Measurements from ENCODE around the gene RGS6.

DNA sequence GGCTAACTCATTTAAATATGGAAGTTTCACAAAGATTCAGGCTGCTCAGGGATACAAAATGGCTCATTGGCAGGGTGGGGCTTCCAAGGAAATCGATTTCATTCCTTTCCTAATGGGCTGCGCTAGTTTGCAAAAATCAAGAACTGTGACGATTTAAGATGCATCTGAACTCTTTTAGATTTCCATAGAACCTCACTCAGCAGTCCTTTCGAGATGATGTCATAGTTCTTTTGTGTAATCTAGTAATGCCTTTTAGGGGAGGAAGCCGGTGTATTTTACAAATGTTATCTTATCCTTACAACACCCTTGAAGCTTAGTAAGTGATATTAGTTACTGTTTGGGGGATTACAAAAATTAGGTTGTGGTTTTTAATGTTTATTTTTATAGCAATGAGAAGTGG lies 239.8 kb downstream of the RGS6 start:
- TF ChIP-seq, protein P1, sequence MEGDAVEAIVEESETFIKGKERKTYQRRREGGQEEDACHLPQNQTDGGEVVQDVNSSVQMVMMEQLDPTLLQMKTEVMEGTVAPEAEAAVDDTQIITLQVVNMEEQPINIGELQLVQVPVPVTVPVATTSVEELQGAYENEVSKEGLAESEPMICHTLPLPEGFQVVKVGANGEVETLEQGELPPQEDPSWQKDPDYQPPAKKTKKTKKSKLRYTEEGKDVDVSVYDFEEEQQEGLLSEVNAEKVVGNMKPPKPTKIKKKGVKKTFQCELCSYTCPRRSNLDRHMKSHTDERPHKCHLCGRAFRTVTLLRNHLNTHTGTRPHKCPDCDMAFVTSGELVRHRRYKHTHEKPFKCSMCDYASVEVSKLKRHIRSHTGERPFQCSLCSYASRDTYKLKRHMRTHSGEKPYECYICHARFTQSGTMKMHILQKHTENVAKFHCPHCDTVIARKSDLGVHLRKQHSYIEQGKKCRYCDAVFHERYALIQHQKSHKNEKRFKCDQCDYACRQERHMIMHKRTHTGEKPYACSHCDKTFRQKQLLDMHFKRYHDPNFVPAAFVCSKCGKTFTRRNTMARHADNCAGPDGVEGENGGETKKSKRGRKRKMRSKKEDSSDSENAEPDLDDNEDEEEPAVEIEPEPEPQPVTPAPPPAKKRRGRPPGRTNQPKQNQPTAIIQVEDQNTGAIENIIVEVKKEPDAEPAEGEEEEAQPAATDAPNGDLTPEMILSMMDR (conservative IDR thresholded peaks at IDR 0.05; ENCODE audit: low read length): no peak
- TF ChIP-seq EZH2phosphoT487 (IDR thresholded peaks at IDR 0.05; ENCODE audit: borderline replicate concordance, low read depth, low read length): no peak

All from OCI-LY7 (cell line).